CD14-positive monocyte (primary cell): ENCODE measurements around the gene HNRNPUL1. TPM values are rescaled to one million over a fixed set of nuclear protein-coding genes. Genes with fewer than 3 reads are reported as not detected.
A peak's percentile ranks its signal among the peaks of the same experiment; 100 is the strongest.

Experiments used
- DNase-seq, 3 donors: peaks; one replicate each; pipeline ENCODE4 v3.0.0-alpha.2; 2011 to 2022
- H2AFZ ChIP-seq: 2 replicates; pipeline ENCODE4 v1.6.0; 2012; ENCODE audit warnings: mild to moderate bottlenecking, low read depth, low read length, inconsistent platforms; ENCODE audit not compliant: insufficient read depth, poor library complexity, severe bottlenecking
- H3K27ac ChIP-seq, 2 donors: 1 replicate in 1 of 2; 2 replicates in 1 of 2; pipeline ENCODE4 v1.5.1; 2012 to 2013; ENCODE audit warnings: low read length in 2 of 2, control low read depth in 1 of 2, inconsistent platforms in 1 of 2, low read depth in 1 of 2, mild to moderate bottlenecking in 1 of 2
- H3K27me3 ChIP-seq, 2 donors: one replicate each; pipeline versions ENCODE4 v1.6.0 to v1.6.1; 2011 to 2013; ENCODE audit warnings: low read length in 2 of 2; ENCODE audit not compliant: control insufficient read depth in 2 of 2, insufficient read depth in 2 of 2
- H3K36me3 ChIP-seq, 2 donors: replicated peaks in 1 of 2; 1 replicate in 1 of 2; 2 replicates in 1 of 2; pipeline versions ENCODE4 v1.5.1 to v1.6.1; 2012 to 2013; ENCODE audit warnings: low read length in 2 of 2, control low read depth in 1 of 2, inconsistent platforms in 1 of 2, mild to moderate bottlenecking in 1 of 2; ENCODE audit not compliant: insufficient read depth in 2 of 2, control insufficient read depth in 1 of 2
- H3K4me1 ChIP-seq, 2 donors: 1 replicate in 1 of 2; 2 replicates in 1 of 2; pipeline versions ENCODE4 v1.5.1 to v1.6.1; 2012 to 2013; ENCODE audit warnings: low read length in 2 of 2, control low read depth in 1 of 2, inconsistent platforms in 1 of 2, mild to moderate bottlenecking in 1 of 2, moderate library complexity in 1 of 2; ENCODE audit not compliant: insufficient read depth in 2 of 2, control insufficient read depth in 1 of 2
- H3K4me2 ChIP-seq: replicated peaks from 2 replicates; pipeline ENCODE3; 2012; ENCODE audit warnings: low read length, moderate library complexity, mild to moderate bottlenecking; ENCODE audit not compliant: poor library complexity, severe bottlenecking; ENCODE audit errors: extremely low read depth
- H3K4me3 ChIP-seq, 3 experiments: fragments of 200-600 bp in 1 of 3; sonication (generic) in 1 of 3; replicated peaks in 1 of 3; 1 replicate in 2 of 3; 2 replicates in 1 of 3; pipeline ENCODE4 v1.5.1; 2011 to 2013; ENCODE audit warnings: low read length in 3 of 3, mild to moderate bottlenecking in 3 of 3, control low read depth in 2 of 3, low read depth in 2 of 3, inconsistent platforms in 1 of 3, moderate library complexity in 1 of 3
- H3K79me2 ChIP-seq: 2 replicates; pipeline ENCODE4 v1.6.0; 2012; ENCODE audit warnings: mild to moderate bottlenecking, control low read depth, inconsistent platforms, low read length, moderate library complexity; ENCODE audit not compliant: insufficient read depth
- H3K9ac ChIP-seq: 2 replicates; pipeline ENCODE4 v1.6.0; 2017; ENCODE audit warnings: low read length, mild to moderate bottlenecking; ENCODE audit not compliant: insufficient read depth, poor library complexity, severe bottlenecking
- H3K9me3 ChIP-seq, 2 donors: replicated peaks in 1 of 2; 1 replicate in 1 of 2; 2 replicates in 1 of 2; pipeline versions ENCODE4 v1.5.1 to v1.6.1; 2012 to 2013; ENCODE audit warnings: low read length in 2 of 2, control low read depth in 1 of 2; ENCODE audit not compliant: control insufficient read depth in 1 of 2, insufficient read depth in 1 of 2
- H4K20me1 ChIP-seq: 2 replicates; pipeline ENCODE4 v1.6.0; 2012; ENCODE audit warnings: mild to moderate bottlenecking, low read length, control low read depth, moderate library complexity; ENCODE audit not compliant: insufficient read depth
- H3K27ac Mint-ChIP-seq, 7 donors: one replicate each; pipeline ENCODE4 v1.8.0; 2020; ENCODE audit warnings: mild to moderate bottlenecking in 7 of 7, mixed read lengths in 7 of 7, moderate library complexity in 6 of 7, inconsistent platforms in 2 of 7
- H3K27me3 Mint-ChIP-seq, 3 donors: one replicate each; pipeline ENCODE4 v1.8.0; 2021 to 2022; ENCODE audit warnings: low read depth in 3 of 3, mild to moderate bottlenecking in 3 of 3, mixed read lengths in 3 of 3, moderate library complexity in 3 of 3, inconsistent platforms in 1 of 3
- H3K36me3 Mint-ChIP-seq, 2 donors: one replicate each; pipeline ENCODE4 v1.8.0; 2020; ENCODE audit warnings: mixed read lengths in 2 of 2, inconsistent platforms in 1 of 2, mild to moderate bottlenecking in 1 of 2
- H3K4me1 Mint-ChIP-seq: one replicate; pipeline ENCODE4 v1.8.0; 2020; ENCODE audit warnings: mild to moderate bottlenecking, mixed read lengths
- H3K4me3 Mint-ChIP-seq, 2 donors: one replicate each; pipeline ENCODE4 v1.8.0; 2020; ENCODE audit warnings: mild to moderate bottlenecking in 2 of 2, mixed read lengths in 2 of 2, moderate library complexity in 1 of 2
- H3K9me3 Mint-ChIP-seq, 7 donors: one replicate each; pipeline ENCODE4 v1.8.0; 2020 to 2022; ENCODE audit warnings: mixed read lengths in 7 of 7, mild to moderate bottlenecking in 6 of 7, moderate library complexity in 6 of 7, inconsistent platforms in 2 of 7
- CTCF ChIP-seq: fragments of 200-600 bp; IDR thresholded peaks from one replicate; pipeline ENCODE4 v1.8.0; 2022; ENCODE audit warnings: antibody characterized with exemption, mild to moderate bottlenecking
- WGBS: methylation state at CpG from one replicate; pipeline ENCODE4 v1.1.5; 2013; ENCODE audit warnings: missing lambda C conversion rate; ENCODE audit not compliant: insufficient coverage; 5-methylcytosine and 5-hydroxymethylcytosine counted together
- intact Hi-C, 2 donors: fragments of 100-400 bp; cut with micrococcal nuclease; formaldehyde crosslinking; loops; one replicate each; pipeline versions ENCODE4 v1.15.0 to v1.15.1; 2023
- polyA plus RNA-seq, 3 donors: library from polyadenylated mRNA; depleted of rRNA in 1 of 3; unstranded in 2 of 3; stranded (reverse) in 1 of 3; fragments of 300-500 nt in 2 of 3; fragments of >200 nt in 1 of 3; fragmentation: Illumina TruSeq in 2 of 3; gene quantifications; 1 replicate in 2 of 3; 2 replicates in 1 of 3; pipeline ENCODE4 v1.2.3, GENCODE V29; 2012 to 2021

HNRNPUL1 gene
- polyA plus RNA-seq, 3 donors: 22.6 to 55.3 (median 30.3) TPM

GRCh38 chr19:41321204-41321599, 57.0 kb downstream of the HNRNPUL1 start:
- Histone ChIP-seq H3K4me1 (peaks cover 50 to 51% of the 10 kb centered on the region in 2 donors), H3K27ac (peak overlapping the region in 1 of 2 donors; percentile 96), H3K79me2 (peaks cover 35% of the 10 kb centered on the region), H3K9me3 (no peaks in the 10 kb centered on the region), H3K4me2 (no peak overlapping the region), H3K27me3 (no peaks in the 10 kb centered on the region), H2AFZ (no peak overlapping the region), H3K4me3 (no peak overlapping the region), H3K9ac (no peak overlapping the region), H4K20me1 (peaks cover 98% of the 10 kb centered on the region), H3K36me3 (peaks cover 57 to 65% of the 10 kb centered on the region in 2 donors)
- Mint-ChIP-seq H3K27ac (peak overlapping the region in 5 of 7 donors; percentile 25 to 84 (median 69)), H3K27me3 (peaks cover 0 to 1% (median 0%) of the 10 kb centered on the region in 3 donors), H3K4me1 (peaks cover 47% of the 10 kb centered on the region), H3K36me3 (peaks cover 64 to 81% of the 10 kb centered on the region in 2 donors), H3K9me3 (peaks cover 0 to 1% (median 0%) of the 10 kb centered on the region in 7 donors), H3K4me3 (no peak overlapping the region)
- no peak for TF ChIP-seq CTCF
- intact Hi-C loops: no loop called here
- no peak for DNase-seq
- 66% methylated on average over 7 of the region's 7 CpGs for WGBS

GRCh38 chr19:41321600-41322270, 57.6 kb downstream of the HNRNPUL1 start:
- intact Hi-C loops: no loop called here
- WGBS: 61% methylated on average over 9 of the region's 10 CpGs
- Histone ChIP-seq H2AFZ (no peak overlapping the region), H3K27ac (peak overlapping the region; percentile 30 to 96), H3K36me3 (peaks cover 52 to 60% of the 10 kb centered on the region in 2 donors), H3K4me2 (no peak overlapping the region), H3K4me3 (no peak overlapping the region), H3K4me1 (peaks cover 56% of the 10 kb centered on the region in 2 donors), H3K27me3 (no peaks in the 10 kb centered on the region), H3K79me2 (peaks cover 36% of the 10 kb centered on the region), H4K20me1 (peaks cover 95% of the 10 kb centered on the region), H3K9me3 (no peaks in the 10 kb centered on the region), H3K9ac (no peak overlapping the region)
- Mint-ChIP-seq H3K9me3 (peaks cover 0 to 1% (median 0%) of the 10 kb centered on the region in 7 donors), H3K4me1 (peaks cover 52% of the 10 kb centered on the region), H3K27me3 (peaks cover 0 to 1% (median 0%) of the 10 kb centered on the region in 3 donors), H3K4me3 (no peak overlapping the region), H3K27ac (peak overlapping the region; percentile 50 to 96 (median 82)), H3K36me3 (peaks cover 62 to 79% of the 10 kb centered on the region in 2 donors)
- peak in 2 of 3 donors; percentile 69 to 72 for DNase-seq
- TF ChIP-seq CTCF: peak; percentile 78
